ENCODE results near the gene DIAPH3. TPM values are rescaled to one million over a fixed set of nuclear protein-coding genes. Genes with fewer than 3 reads are reported as not detected.

The DIAPH3 gene
- total and polyA plus RNA-seq, 2 of the 8 experiments (the other 6 are each of a cell fraction or from before 2014, with no cell fraction given) = 8.0 to 30.8 TPM

- Histone ChIP-seq H3K9me3 (ENCODE audit: insufficient read depth in 2 of 2, low read depth in 1 of 2, low read length in 1 of 2) (no peaks in the 10 kb centered on the region), H2BK120ac (replicated peaks; ENCODE audit: low read depth, low read length) (no peak overlapping the region), H3K4me1 (replicated peaks in 1 of 4; ENCODE audit: control insufficient read depth in 3 of 4, insufficient read depth in 4 of 4, low read length in 3 of 4) (no peaks in the 10 kb centered on the region), H2BK12ac (ENCODE audit: low read depth, low read length) (no peak overlapping the region), H2BK5ac (ENCODE audit: low read depth, low read length) (no peak overlapping the region), H4K91ac (replicated peaks; ENCODE audit: insufficient read length, low read length) (no peak overlapping the region), H3K27ac (ENCODE audit: low read depth, low read length) (no peak overlapping the region), H2BK15ac (ENCODE audit: low read length) (no peak overlapping the region), H4K20me1 (replicated peaks in 1 of 2; ENCODE audit: control insufficient read depth in 1 of 2, insufficient read depth in 2 of 2, low read length in 2 of 2) (no peaks in the 10 kb centered on the region), H3K14ac (ENCODE audit: insufficient read length) (no peak overlapping the region), H3K9ac (replicated peaks in 1 of 4; ENCODE audit: extremely low read depth in 1 of 4, low read depth in 3 of 4, low read length in 3 of 4) (no peak overlapping the region), H2AFZ (ENCODE audit: low read length) (no peak overlapping the region), H3K4me2 (ENCODE audit: insufficient read depth in 1 of 2, low read depth in 2 of 2, low read length in 2 of 2) (no peak overlapping the region), H3K4me3 (ENCODE audit: extremely low read depth in 1 of 4, insufficient read depth in 2 of 4, low read depth in 3 of 4, low read length in 4 of 4) (no peak overlapping the region), H3K23ac (ENCODE audit: insufficient read length) (no peak overlapping the region), H3K36me3 (ENCODE audit: control insufficient read depth in 2 of 4, insufficient read depth in 4 of 4, low read length in 3 of 4) (no peaks in the 10 kb centered on the region), H3K79me2 (ENCODE audit: control insufficient read depth in 1 of 2, insufficient read depth in 2 of 2, low read length in 2 of 2) (no peaks in the 10 kb centered on the region), H3K18ac (ENCODE audit: extremely low read depth, low read length) (no peak overlapping the region), H2AK5ac (ENCODE audit: low read depth, low read length) (no peak overlapping the region), H2BK20ac (ENCODE audit: low read length) (no peak overlapping the region), H3K79me1 (ENCODE audit: low read depth, low read length) (no peaks in the 10 kb centered on the region), H4K8ac (ENCODE audit: extremely low read depth, insufficient read depth, low read length) (no peak overlapping the region), H3K23me2 (ENCODE audit: low read depth, low read length) (no peaks in the 10 kb centered on the region), H3K4ac (replicated peaks; ENCODE audit: insufficient read length, low read depth, low read length) (no peak overlapping the region), H3K56ac (replicated peaks; ENCODE audit: insufficient read length, low read depth, low read length) (no peak overlapping the region), H4K5ac (ENCODE audit: insufficient read length, low read depth, low read length) (no peak overlapping the region), H3K27me3 (replicated peaks in 1 of 4; ENCODE audit: control insufficient read depth in 3 of 4, extremely low read depth in 1 of 4, insufficient read depth in 3 of 4, low read length in 3 of 4) (no peaks in the 10 kb centered on the region)
- no peak for FAIRE-seq
- ChIA-PET CTCF (ENCODE audit: partially characterized antibody) (no interaction called here), POLR2A (ENCODE audit: partially characterized antibody) (no interaction called here)
- 85% methylated on average over 1 of the region's 1 CpG; no CpG with 5 or more reads in 1 of the 2 experiments for WGBS, 2 experiments (ENCODE audit: extremely low coverage in 1 of 2, insufficient coverage in 1 of 2, insufficient read length in 1 of 2, insufficient replicate concordance in 2 of 2, low coverage in 1 of 2, low lambda C conversion rate in 2 of 2, missing lambda C conversion rate in 1 of 2)
- TF ChIP-seq TBP (IDR thresholded peaks at IDR 0.05; ENCODE audit: low read depth, low read length) (no peak), POLR2AphosphoS5 (IDR thresholded peaks at IDR 0.05; ENCODE audit: low read depth, low read length) (no peak), EP300 (IDR thresholded peaks at IDR 0.05; ENCODE audit: borderline replicate concordance in 1 of 2, low read depth in 2 of 2, low read length in 2 of 2) (no peak), ATF2 (IDR thresholded peaks at IDR 0.05; ENCODE audit: low read length) (no peak), BRCA1 (IDR thresholded peaks at IDR 0.05; ENCODE audit: low read depth, low read length) (no peak), KDM1A (IDR thresholded peaks at IDR 0.05; ENCODE audit: borderline replicate concordance, low read length) (no peak), SIN3A (conservative IDR thresholded peaks at IDR 0.05 in 1 of 2, IDR thresholded peaks at IDR 0.05 in 1 of 2; ENCODE audit: low read depth in 1 of 2, low read length in 2 of 2) (no peak), POU5F1 (IDR thresholded peaks at IDR 0.05; ENCODE audit: low read depth, low read length) (no peak)
- no peak for DNase-seq (ENCODE audit: low read depth in 1 of 2, low spot score in 2 of 2)
These were observed 14.6 kb upstream of the DIAPH3 start for GRCh38 chr13:60178327-60178726.

All from H1 (cell line).